Mononuclear cell (primary cell): Measurements from ENCODE around the gene POLR2L. TPM values are rescaled to one million over a fixed set of nuclear protein-coding genes. Genes with fewer than 3 reads are reported as not detected.

Experiments used
- H3K27me3 ChIP-seq: 2 replicates; pipeline ENCODE4 v1.6.0; 2011; ENCODE audit warnings: low read length, control low read depth; ENCODE audit not compliant: insufficient read depth
- H3K4me1 ChIP-seq: 2 replicates; pipeline ENCODE4 v1.5.1; 2011; ENCODE audit warnings: mild to moderate bottlenecking, low read length, control low read depth; ENCODE audit not compliant: insufficient read depth
- H3K4me3 ChIP-seq: 2 replicates; pipeline ENCODE4 v1.5.1; 2011; ENCODE audit warnings: mild to moderate bottlenecking, low read length, moderate library complexity
- H3K9me3 ChIP-seq: 2 replicates; pipeline ENCODE4 v1.5.1; 2011; ENCODE audit warnings: low read depth, mild to moderate bottlenecking, control low read depth, low read length
- total RNA-seq: library from RNA; depleted of rRNA; stranded (reverse); fragments of >200 nt; gene quantifications from one replicate; pipeline ENCODE4 v1.2.3, GENCODE V29; 2012

The POLR2L gene
- total RNA-seq, 1 donor: 11.2 TPM

GRCh38 chr11:798093-798713, 44.1 kb downstream of the POLR2L start, which contains the start of gene SLC25A22:
Gene SLC25A22 (minus strand): TSS chr11:798281. CDS start chr11:795006, 3,275 bp downstream.
- H3K9me3 ChIP-seq: no peaks in the 10 kb centered on the region
- H3K4me1 ChIP-seq: peaks cover 30% of the 10 kb centered on the region
- H3K27me3 ChIP-seq: no peaks in the 10 kb centered on the region
- peak within 1 kb of the TSS; percentile 79 for H3K4me3 ChIP-seq

- no peaks in the 10 kb centered on the region for H3K9me3 ChIP-seq
- no peaks in the 10 kb centered on the region for H3K27me3 ChIP-seq
- peak overlapping the region; percentile 79 for H3K4me3 ChIP-seq
- H3K4me1 ChIP-seq: peaks cover 30% of the 10 kb centered on the region
Observed at GRCh38 chr11:797296-798092, 44.8 kb downstream of the POLR2L start.

- Histone ChIP-seq H3K27me3 (no peaks in the 10 kb centered on the region), H3K4me1 (peaks cover 30% of the 10 kb centered on the region), H3K9me3 (no peaks in the 10 kb centered on the region)
Observed at GRCh38 chr11:796565-797295, 45.6 kb downstream of the POLR2L start.

GRCh38 chr11:795634-796564, 46.4 kb downstream of the POLR2L start:
- H3K27me3 ChIP-seq: no peaks in the 10 kb centered on the region
- H3K9me3 ChIP-seq: no peaks in the 10 kb centered on the region
- peaks cover 30% of the 10 kb centered on the region for H3K4me1 ChIP-seq
- H3K4me3 ChIP-seq: peak overlapping the region; percentile 49

More at GRCh38 chr11:796565-797295, 45.6 kb downstream of the POLR2L start:
- peak overlapping the region; percentile 79 for H3K4me3 ChIP-seq

GRCh38 chr11:794766-795633, 47.3 kb downstream of the POLR2L start:
- Histone ChIP-seq H3K27me3 (no peaks in the 10 kb centered on the region), H3K4me1 (peaks cover 30% of the 10 kb centered on the region), H3K4me3 (no peak overlapping the region), H3K9me3 (no peaks in the 10 kb centered on the region)

- Histone ChIP-seq H3K9me3 (no peaks in the 10 kb centered on the region), H3K4me3 (no peak overlapping the region), H3K4me1 (peaks cover 30% of the 10 kb centered on the region), H3K27me3 (peaks cover 4% of the 10 kb centered on the region)
Observed at GRCh38 chr11:794013-794765, 48.1 kb downstream of the POLR2L start.

- H3K4me1 ChIP-seq: peaks cover 27% of the 10 kb centered on the region
- H3K27me3 ChIP-seq: peaks cover 4% of the 10 kb centered on the region
- H3K9me3 ChIP-seq: no peaks in the 10 kb centered on the region
- no peak overlapping the region for H3K4me3 ChIP-seq
Observed at GRCh38 chr11:793556-793955, 48.8 kb downstream of the POLR2L start.

GRCh38 chr11:792873-793272, 49.5 kb downstream of the POLR2L start:
- H3K4me1 ChIP-seq: peaks cover 23% of the 10 kb centered on the region
- peaks cover 4% of the 10 kb centered on the region for H3K27me3 ChIP-seq
- no peak overlapping the region for H3K4me3 ChIP-seq
- H3K9me3 ChIP-seq: no peaks in the 10 kb centered on the region

- H3K27me3 ChIP-seq: peaks cover 4% of the 10 kb centered on the region
- no peaks in the 10 kb centered on the region for H3K9me3 ChIP-seq
- H3K4me3 ChIP-seq: no peak overlapping the region
- peaks cover 23% of the 10 kb centered on the region for H3K4me1 ChIP-seq
Observed at GRCh38 chr11:792535-792821, 49.9 kb downstream of the POLR2L start.

- peaks cover 18% of the 10 kb centered on the region for H3K4me1 ChIP-seq
Observed at GRCh38 chr11:791658-792534, 50.4 kb downstream of the POLR2L start.

GRCh38 chr11:790721-791564, 51.4 kb downstream of the POLR2L start:
- Histone ChIP-seq H3K27me3 (peaks cover 4% of the 10 kb centered on the region), H3K4me1 (peaks cover 10% of the 10 kb centered on the region), H3K4me3 (no peak overlapping the region), H3K9me3 (no peaks in the 10 kb centered on the region)

More at GRCh38 chr11:791658-792534, 50.4 kb downstream of the POLR2L start:
- Histone ChIP-seq H3K4me3 (no peak overlapping the region), H3K27me3 (peaks cover 4% of the 10 kb centered on the region), H3K9me3 (no peaks in the 10 kb centered on the region)

- H3K27me3 ChIP-seq: peaks cover 4% of the 10 kb centered on the region
- no peaks in the 10 kb centered on the region for H3K9me3 ChIP-seq
- no peak within 1 kb of the TSS for H3K4me3 ChIP-seq
Observed at GRCh38 chr11:789943-790342, 52.4 kb downstream of the POLR2L start, which contains the start of gene CEND1. Gene CEND1 (minus strand): TSS chr11:790090. CDS start chr11:788576, 1,514 bp downstream.

More at GRCh38 chr11:789943-790342, 52.4 kb downstream of the POLR2L start, which contains the start of gene CEND1:
- H3K4me1 ChIP-seq: peaks cover under 1% of the 10 kb centered on the region
